Transverse colon (tissue), 4 donors: Measurements from ENCODE around the gene DIPK1A.

Source experiments
- EP300 ChIP-seq: sonication (generic); formaldehyde crosslinking; IDR thresholded peaks from one replicate; pipeline ENCODE4 v1.6.1; 2017; ENCODE audit warnings: antibody characterized with exemption, low read depth
- POLR2AphosphoS5 ChIP-seq, 3 donors: sonication (generic); formaldehyde crosslinking; IDR thresholded peaks; one replicate each; pipeline ENCODE4 v1.6.1; 2016; ENCODE audit warnings: antibody characterized with exemption in 3 of 3
- TF ChIP-seq, protein P1 (sequence below), 5 experiments: fragments of 200-600 bp in 3 of 5; fragments of 450-650 bp in 2 of 5; sonication (generic) in 3 of 5; IDR thresholded peaks; 1 replicate in 2 of 5; 2 replicates in 3 of 5; pipeline ENCODE4 v1.5.1; 2016 to 2017; ENCODE audit warnings: antibody characterized with exemption in 5 of 5, inconsistent platforms in 3 of 5, mild to moderate bottlenecking in 2 of 5, moderate library complexity in 1 of 5

DNA sequence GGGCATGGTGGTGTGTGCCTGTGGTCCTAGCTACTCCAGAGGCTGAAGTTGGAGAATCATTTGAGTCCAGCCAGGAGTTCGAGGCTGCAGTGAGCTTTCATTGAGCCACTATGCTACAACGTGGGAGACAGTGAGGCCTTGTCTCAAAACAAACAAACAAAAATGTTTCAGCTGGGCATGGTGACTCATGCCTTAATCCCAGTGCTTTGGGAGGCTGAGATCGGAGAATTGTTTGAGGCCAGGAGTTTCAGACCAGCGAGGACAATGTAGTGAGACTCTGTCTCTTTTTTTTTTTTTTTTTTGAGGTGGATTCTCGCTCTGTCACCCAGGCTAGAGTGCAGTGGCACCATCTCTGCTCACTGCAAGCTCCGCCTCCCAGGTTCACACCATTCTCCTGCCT is 134.5 kb downstream of the DIPK1A start:
- TF ChIP-seq, protein P1, sequence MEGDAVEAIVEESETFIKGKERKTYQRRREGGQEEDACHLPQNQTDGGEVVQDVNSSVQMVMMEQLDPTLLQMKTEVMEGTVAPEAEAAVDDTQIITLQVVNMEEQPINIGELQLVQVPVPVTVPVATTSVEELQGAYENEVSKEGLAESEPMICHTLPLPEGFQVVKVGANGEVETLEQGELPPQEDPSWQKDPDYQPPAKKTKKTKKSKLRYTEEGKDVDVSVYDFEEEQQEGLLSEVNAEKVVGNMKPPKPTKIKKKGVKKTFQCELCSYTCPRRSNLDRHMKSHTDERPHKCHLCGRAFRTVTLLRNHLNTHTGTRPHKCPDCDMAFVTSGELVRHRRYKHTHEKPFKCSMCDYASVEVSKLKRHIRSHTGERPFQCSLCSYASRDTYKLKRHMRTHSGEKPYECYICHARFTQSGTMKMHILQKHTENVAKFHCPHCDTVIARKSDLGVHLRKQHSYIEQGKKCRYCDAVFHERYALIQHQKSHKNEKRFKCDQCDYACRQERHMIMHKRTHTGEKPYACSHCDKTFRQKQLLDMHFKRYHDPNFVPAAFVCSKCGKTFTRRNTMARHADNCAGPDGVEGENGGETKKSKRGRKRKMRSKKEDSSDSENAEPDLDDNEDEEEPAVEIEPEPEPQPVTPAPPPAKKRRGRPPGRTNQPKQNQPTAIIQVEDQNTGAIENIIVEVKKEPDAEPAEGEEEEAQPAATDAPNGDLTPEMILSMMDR (IDR thresholded peaks at IDR 0.05), result no peak
- TF ChIP-seq EP300 (no peak), POLR2AphosphoS5 (IDR thresholded peaks at IDR 0.05) (no peak)
